Measurements from ENCODE around the gene SMIM32.

Gene SMIM32

DNA sequence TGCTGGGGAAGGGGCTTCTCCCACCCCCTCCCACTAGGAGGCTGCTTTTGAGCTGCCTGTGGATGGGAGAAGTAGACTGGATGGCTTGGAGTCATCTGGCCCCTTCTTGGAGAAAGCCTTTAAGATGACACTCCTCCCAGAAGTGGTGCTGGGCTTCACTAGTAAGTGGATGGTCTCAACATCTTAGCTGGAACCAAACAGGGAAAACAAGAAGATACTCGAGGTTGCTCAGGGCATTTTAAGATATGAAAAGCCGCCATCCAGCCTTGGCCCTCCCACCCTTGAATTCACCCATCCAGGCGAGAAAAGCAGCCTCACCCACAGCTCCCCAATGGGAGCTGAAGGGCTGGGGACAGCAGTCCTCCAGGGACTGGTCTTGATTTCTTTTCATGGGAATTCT, 7.8 kb upstream of the SMIM32 start:
- Histone ChIP-seq H4K20me1 (ENCODE audit: insufficient read depth, low read length) (no peaks in the 10 kb centered on the region), H3K27ac (ENCODE audit: low read length) (no peak overlapping the region), H3K4me3 (ENCODE audit: low read length) (no peak overlapping the region), H3K4me2 (ENCODE audit: low read depth, low read length) (no peak overlapping the region), H3K9me3 (replicated peaks; ENCODE audit: insufficient read depth, low read length) (no peaks in the 10 kb centered on the region), H3K9me2 (replicated peaks; ENCODE audit: insufficient read depth, low read length) (no peaks in the 10 kb centered on the region), H3K4me1 (ENCODE audit: low read length) (no peaks in the 10 kb centered on the region), H3F3A (ENCODE audit: insufficient read depth, low read length) (no peaks in the 10 kb centered on the region), H3K36me3 (replicated peaks; ENCODE audit: insufficient read depth, low read length) (no peaks in the 10 kb centered on the region), H3K9ac (ENCODE audit: low read length) (no peak overlapping the region), H2AFZ (ENCODE audit: low read length) (no peak overlapping the region), H3K79me2 (ENCODE audit: low read length) (no peaks in the 10 kb centered on the region), H3K27me3 (replicated peaks; ENCODE audit: insufficient read depth, low read length) (no peaks in the 10 kb centered on the region)
- TF ChIP-seq EZH2phosphoT487 (IDR thresholded peaks at IDR 0.05; ENCODE audit: low read length) (no peak), CTCF (IDR thresholded peaks at IDR 0.05; ENCODE audit: low read length) (no peak), EZH2 (optimal IDR thresholded peaks at IDR 0.05; ENCODE audit: low read depth, low read length) (no peak)
- DNase-seq: no peak

- Histone ChIP-seq H3K36me3 (replicated peaks; ENCODE audit: insufficient read depth, low read length) (no peaks in the 10 kb centered on the region), H3K27me3 (replicated peaks; ENCODE audit: insufficient read depth, low read length) (no peaks in the 10 kb centered on the region), H3K79me2 (ENCODE audit: low read length) (no peaks in the 10 kb centered on the region), H3K9ac (ENCODE audit: low read length) (no peak overlapping the region), H3K27ac (ENCODE audit: low read length) (no peak overlapping the region), H2AFZ (ENCODE audit: low read length) (no peak overlapping the region), H3K4me1 (ENCODE audit: low read length) (no peaks in the 10 kb centered on the region), H4K20me1 (ENCODE audit: insufficient read depth, low read length) (no peaks in the 10 kb centered on the region), H3F3A (ENCODE audit: insufficient read depth, low read length) (no peaks in the 10 kb centered on the region), H3K9me3 (replicated peaks; ENCODE audit: insufficient read depth, low read length) (no peaks in the 10 kb centered on the region), H3K4me2 (ENCODE audit: low read depth, low read length) (no peak overlapping the region), H3K9me2 (replicated peaks; ENCODE audit: insufficient read depth, low read length) (no peaks in the 10 kb centered on the region), H3K4me3 (ENCODE audit: low read length) (no peak overlapping the region)
- no peak for DNase-seq
- TF ChIP-seq CTCF (IDR thresholded peaks at IDR 0.05; ENCODE audit: low read length): no peak
- no peak for TF ChIP-seq EZH2phosphoT487 (IDR thresholded peaks at IDR 0.05; ENCODE audit: low read length)
- TF ChIP-seq EZH2 (optimal IDR thresholded peaks at IDR 0.05; ENCODE audit: low read depth, low read length): no peak
Measured at GRCh38 chr5:136200130-136200529, 7.2 kb upstream of the SMIM32 start.

- DNase-seq: no peak
- no peak for TF ChIP-seq EZH2phosphoT487 (IDR thresholded peaks at IDR 0.05; ENCODE audit: low read length)
- no peak for TF ChIP-seq CTCF (IDR thresholded peaks at IDR 0.05; ENCODE audit: low read length)
- TF ChIP-seq EZH2 (optimal IDR thresholded peaks at IDR 0.05; ENCODE audit: low read depth, low read length): no peak
- H3K9ac ChIP-seq (ENCODE audit: low read length): no peak overlapping the region
Measured at GRCh38 chr5:136199408-136199807, 6.4 kb upstream of the SMIM32 start.

More at GRCh38 chr5:136199408-136199807, 6.4 kb upstream of the SMIM32 start:
- H3K4me3 ChIP-seq (ENCODE audit: low read length): no peak overlapping the region
- no peak overlapping the region for H3K27ac ChIP-seq (ENCODE audit: low read length)
- no peaks in the 10 kb centered on the region for H3K27me3 ChIP-seq (replicated peaks; ENCODE audit: insufficient read depth, low read length)
- no peaks in the 10 kb centered on the region for H4K20me1 ChIP-seq (ENCODE audit: insufficient read depth, low read length)
- no peaks in the 10 kb centered on the region for H3K9me3 ChIP-seq (replicated peaks; ENCODE audit: insufficient read depth, low read length)
- H3K4me1 ChIP-seq (ENCODE audit: low read length): no peaks in the 10 kb centered on the region
- no peak overlapping the region for H3K4me2 ChIP-seq (ENCODE audit: low read depth, low read length)
- H3K9me2 ChIP-seq (replicated peaks; ENCODE audit: insufficient read depth, low read length): no peaks in the 10 kb centered on the region
- H3K79me2 ChIP-seq (ENCODE audit: low read length): no peaks in the 10 kb centered on the region
- H3K36me3 ChIP-seq (replicated peaks; ENCODE audit: insufficient read depth, low read length): no peaks in the 10 kb centered on the region
- no peaks in the 10 kb centered on the region for H3F3A ChIP-seq (ENCODE audit: insufficient read depth, low read length)
- H2AFZ ChIP-seq (ENCODE audit: low read length): no peak overlapping the region
